ENCODE results near the gene TMBIM1.

TMBIM1 gene

GRCh38 chr2:218257390-218257981, 34.8 kb downstream of the TMBIM1 start:
- peak; percentile 42 for DNase-seq (ENCODE audit: low read depth, low spot score)

- no peak for DNase-seq (ENCODE audit: low read depth, low spot score)
These were observed 35.5 kb downstream of the TMBIM1 start for GRCh38 chr2:218256612-218257350.

- DNase-seq (ENCODE audit: low read depth, low spot score): no peak
These were observed 36.9 kb downstream of the TMBIM1 start for GRCh38 chr2:218255446-218255845.

GRCh38 chr2:218253232-218253625, 39.1 kb downstream of the TMBIM1 start:
- DNase-seq (ENCODE audit: low read depth, low spot score): no peak

- DNase-seq (ENCODE audit: low read depth, low spot score): no peak
These were observed 39.6 kb downstream of the TMBIM1 start for GRCh38 chr2:218252509-218253231.

- no peak for DNase-seq (ENCODE audit: low read depth, low spot score)
These were observed 42.6 kb downstream of the TMBIM1 start for GRCh38 chr2:218249691-218250090.

GRCh38 chr2:218245214-218245613, 47.1 kb downstream of the TMBIM1 start:
- no peak for DNase-seq (ENCODE audit: low read depth, low spot score)

GRCh38 chr2:218244665-218245064, 47.6 kb downstream of the TMBIM1 start:
- DNase-seq (ENCODE audit: low read depth, low spot score): no peak

- no peak for DNase-seq (ENCODE audit: low read depth, low spot score)
These were observed 48.1 kb downstream of the TMBIM1 start for GRCh38 chr2:218244204-218244603.

GRCh38 chr2:218238887-218239286, 53.4 kb downstream of the TMBIM1 start:
- no peak for DNase-seq (ENCODE audit: low read depth, low spot score)

GRCh38 chr2:218236829-218237228, 55.5 kb downstream of the TMBIM1 start:
- no peak for DNase-seq (ENCODE audit: low read depth, low spot score)

- DNase-seq (ENCODE audit: low read depth, low spot score): no peak
These were observed 57.3 kb downstream of the TMBIM1 start for GRCh38 chr2:218235017-218235416.

- DNase-seq (ENCODE audit: low read depth, low spot score): no peak
These were observed 57.8 kb downstream of the TMBIM1 start for GRCh38 chr2:218234521-218234920.

GRCh38 chr2:218233543-218233942, 58.8 kb downstream of the TMBIM1 start:
- no peak for DNase-seq (ENCODE audit: low read depth, low spot score)

- DNase-seq (ENCODE audit: low read depth, low spot score): no peak
These were observed 61.4 kb downstream of the TMBIM1 start for GRCh38 chr2:218230882-218231281.

GRCh38 chr2:218229851-218230250, 62.5 kb downstream of the TMBIM1 start:
- no peak for DNase-seq (ENCODE audit: low read depth, low spot score)

GRCh38 chr2:218229239-218229638, 63.1 kb downstream of the TMBIM1 start:
- DNase-seq (ENCODE audit: low read depth, low spot score): peak; percentile 27

- no peak for DNase-seq (ENCODE audit: low read depth, low spot score)
These were observed 63.8 kb downstream of the TMBIM1 start for GRCh38 chr2:218228366-218229090.

GRCh38 chr2:218226903-218227302, 65.4 kb downstream of the TMBIM1 start:
- no peak for DNase-seq (ENCODE audit: low read depth, low spot score)

Measured in activated CD4-positive, CD25-positive, alpha-beta regulatory T cell treated with anti-CD3 and anti-CD28 coated beads, Interleukin-2, amount 50 U/mL, for 16 hours (primary cell).